Measurements from ENCODE around the gene MEGF8.

Gene MEGF8

DNA sequence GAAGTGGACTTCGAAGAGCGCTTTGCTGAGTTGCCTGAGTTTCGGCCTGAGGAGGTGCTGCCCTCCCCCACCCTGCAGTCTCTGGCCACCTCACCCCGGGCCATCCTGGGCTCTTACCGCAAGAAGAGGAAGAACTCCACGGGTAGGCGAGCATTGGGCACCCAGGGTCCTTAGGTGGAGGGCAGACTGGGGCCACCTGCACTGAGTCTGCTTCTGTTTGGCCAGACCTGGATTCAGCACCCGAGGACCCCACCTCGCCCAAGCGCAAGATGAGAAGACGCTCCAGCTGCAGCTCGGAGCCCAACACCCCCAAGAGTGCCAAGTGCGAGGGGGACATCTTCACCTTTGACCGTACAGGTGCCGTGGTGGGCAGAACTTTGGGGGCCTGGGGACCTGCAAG is 31.5 kb upstream of the MEGF8 start:
- Histone ChIP-seq H3K27ac (ENCODE audit: low read depth, low read length) (no peak overlapping the region), H3F3A (ENCODE audit: insufficient read depth) (peaks cover 6% of the 10 kb centered on the region), H4K20me1 (ENCODE audit: low read depth, low read length) (no peaks in the 10 kb centered on the region), H3K27me3 (ENCODE audit: low read length) (no peaks in the 10 kb centered on the region), H3K9ac (ENCODE audit: low read length) (no peak overlapping the region), H3K9me2 (replicated peaks; ENCODE audit: insufficient read depth, low read length) (no peaks in the 10 kb centered on the region), H3K4me3 (ENCODE audit: insufficient read depth, low read length, poor library complexity, severe bottlenecking) (no peak overlapping the region), H3K9me3 (ENCODE audit: insufficient read depth, low read length) (no peaks in the 10 kb centered on the region), H3K4me2 (ENCODE audit: low read depth, low read length, poor library complexity, severe bottlenecking) (no peak overlapping the region), H3K79me2 (ENCODE audit: insufficient read depth, low read length) (no peaks in the 10 kb centered on the region), H2AFZ (ENCODE audit: low read depth, low read length, severe bottlenecking) (no peak overlapping the region), H3K36me3 (ENCODE audit: low read length) (no peaks in the 10 kb centered on the region)
- no peak for TF ChIP-seq EZH2phosphoT487 (conservative IDR thresholded peaks at IDR 0.05; ENCODE audit: low read length)
- TF ChIP-seq, protein P1, sequence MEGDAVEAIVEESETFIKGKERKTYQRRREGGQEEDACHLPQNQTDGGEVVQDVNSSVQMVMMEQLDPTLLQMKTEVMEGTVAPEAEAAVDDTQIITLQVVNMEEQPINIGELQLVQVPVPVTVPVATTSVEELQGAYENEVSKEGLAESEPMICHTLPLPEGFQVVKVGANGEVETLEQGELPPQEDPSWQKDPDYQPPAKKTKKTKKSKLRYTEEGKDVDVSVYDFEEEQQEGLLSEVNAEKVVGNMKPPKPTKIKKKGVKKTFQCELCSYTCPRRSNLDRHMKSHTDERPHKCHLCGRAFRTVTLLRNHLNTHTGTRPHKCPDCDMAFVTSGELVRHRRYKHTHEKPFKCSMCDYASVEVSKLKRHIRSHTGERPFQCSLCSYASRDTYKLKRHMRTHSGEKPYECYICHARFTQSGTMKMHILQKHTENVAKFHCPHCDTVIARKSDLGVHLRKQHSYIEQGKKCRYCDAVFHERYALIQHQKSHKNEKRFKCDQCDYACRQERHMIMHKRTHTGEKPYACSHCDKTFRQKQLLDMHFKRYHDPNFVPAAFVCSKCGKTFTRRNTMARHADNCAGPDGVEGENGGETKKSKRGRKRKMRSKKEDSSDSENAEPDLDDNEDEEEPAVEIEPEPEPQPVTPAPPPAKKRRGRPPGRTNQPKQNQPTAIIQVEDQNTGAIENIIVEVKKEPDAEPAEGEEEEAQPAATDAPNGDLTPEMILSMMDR (IDR thresholded peaks at IDR 0.05; ENCODE audit: insufficient read depth, low read length, poor library complexity, severe bottlenecking) = no peak

DNA sequence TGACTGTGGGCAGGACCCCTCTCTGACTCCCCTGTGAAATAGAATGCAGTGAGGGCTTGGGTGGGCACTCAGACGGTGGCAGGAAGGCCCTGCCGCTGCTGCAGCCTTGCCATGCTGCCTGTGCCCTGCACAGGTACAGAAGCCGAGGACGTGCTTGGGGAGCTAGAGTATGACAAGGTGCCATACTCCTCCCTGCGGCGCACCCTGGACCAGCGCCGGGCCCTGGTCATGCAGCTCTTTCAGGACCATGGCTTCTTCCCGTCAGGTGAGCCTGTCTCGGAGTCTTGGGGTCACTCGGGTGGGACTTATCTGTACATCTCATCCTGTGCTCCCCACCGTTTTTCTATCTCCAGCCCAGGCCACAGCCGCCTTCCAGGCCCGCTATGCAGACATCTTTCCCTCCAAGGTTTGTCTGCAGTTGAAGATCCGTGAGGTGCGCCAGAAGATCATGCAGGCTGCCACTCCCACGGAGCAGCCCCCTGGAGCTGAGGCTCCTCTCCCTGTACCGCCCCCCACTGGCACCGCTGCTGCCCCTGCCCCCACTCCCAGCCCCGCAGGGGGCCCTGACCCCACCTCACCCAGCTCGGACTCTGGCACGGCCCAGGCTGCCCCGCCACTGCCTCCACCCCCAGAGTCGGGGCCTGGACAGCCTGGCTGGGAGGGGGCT is 30.8 kb upstream of the MEGF8 start:
- no peak for TF ChIP-seq EZH2phosphoT487 (conservative IDR thresholded peaks at IDR 0.05; ENCODE audit: low read length)
- TF ChIP-seq, protein P1 (IDR thresholded peaks at IDR 0.05; ENCODE audit: insufficient read depth, low read length, poor library complexity, severe bottlenecking) = no peak
- Histone ChIP-seq H3F3A (ENCODE audit: insufficient read depth) (peaks cover 6% of the 10 kb centered on the region), H3K4me2 (ENCODE audit: low read depth, low read length, poor library complexity, severe bottlenecking) (no peak overlapping the region), H3K79me2 (ENCODE audit: insufficient read depth, low read length) (no peaks in the 10 kb centered on the region), H3K9ac (ENCODE audit: low read length) (no peak overlapping the region), H3K36me3 (ENCODE audit: low read length) (no peaks in the 10 kb centered on the region), H4K20me1 (ENCODE audit: low read depth, low read length) (no peaks in the 10 kb centered on the region), H3K27me3 (ENCODE audit: low read length) (no peaks in the 10 kb centered on the region), H3K9me3 (ENCODE audit: insufficient read depth, low read length) (no peaks in the 10 kb centered on the region), H3K4me3 (ENCODE audit: insufficient read depth, low read length, poor library complexity, severe bottlenecking) (no peak overlapping the region), H3K27ac (ENCODE audit: low read depth, low read length) (no peak overlapping the region), H2AFZ (ENCODE audit: low read depth, low read length, severe bottlenecking) (no peak overlapping the region), H3K9me2 (replicated peaks; ENCODE audit: insufficient read depth, low read length) (no peaks in the 10 kb centered on the region)

DNA sequence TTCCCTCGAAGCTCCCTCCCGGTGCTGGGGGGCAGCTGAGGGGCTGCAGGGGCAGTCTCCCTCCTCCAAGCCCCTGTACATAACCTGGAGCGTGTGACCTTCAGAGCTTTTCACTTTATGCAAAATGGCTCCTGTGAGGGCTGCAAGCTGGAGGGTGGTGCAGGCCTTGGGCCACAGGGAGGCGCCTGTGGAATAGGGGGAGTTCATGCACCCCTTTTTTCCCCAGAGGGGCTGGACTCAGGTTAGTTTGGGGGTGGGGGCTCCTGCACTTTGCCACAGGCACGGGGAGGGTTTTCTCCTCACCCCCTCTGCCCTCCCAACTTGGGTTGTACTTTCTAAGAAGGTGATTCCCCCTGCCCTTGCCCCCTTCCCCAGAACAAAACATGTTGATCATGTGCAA is 30.1 kb upstream of the MEGF8 start:
- TF ChIP-seq, protein P1 (IDR thresholded peaks at IDR 0.05; ENCODE audit: insufficient read depth, low read length, poor library complexity, severe bottlenecking) = no peak
- TF ChIP-seq EZH2phosphoT487 (conservative IDR thresholded peaks at IDR 0.05; ENCODE audit: low read length) = no peak
- no peaks in the 10 kb centered on the region for H3K36me3 ChIP-seq (ENCODE audit: low read length)

More for the DNA sequence above, 30.1 kb upstream of the MEGF8 start:
- Histone ChIP-seq H3K79me2 (ENCODE audit: insufficient read depth, low read length) (no peaks in the 10 kb centered on the region), H4K20me1 (ENCODE audit: low read depth, low read length) (no peaks in the 10 kb centered on the region), H3K9me3 (ENCODE audit: insufficient read depth, low read length) (no peaks in the 10 kb centered on the region), H3K9ac (ENCODE audit: low read length) (no peak overlapping the region), H2AFZ (ENCODE audit: low read depth, low read length, severe bottlenecking) (no peak overlapping the region), H3K4me2 (ENCODE audit: low read depth, low read length, poor library complexity, severe bottlenecking) (no peak overlapping the region), H3K4me3 (ENCODE audit: insufficient read depth, low read length, poor library complexity, severe bottlenecking) (no peak overlapping the region), H3K9me2 (replicated peaks; ENCODE audit: insufficient read depth, low read length) (no peaks in the 10 kb centered on the region), H3K27me3 (ENCODE audit: low read length) (no peaks in the 10 kb centered on the region), H3K27ac (ENCODE audit: low read depth, low read length) (no peak overlapping the region), H3F3A (ENCODE audit: insufficient read depth) (peaks cover 6% of the 10 kb centered on the region)
